Upper lobe of left lung (tissue), 6 donors: ENCODE results near the gene TARM1. TPM values are rescaled to one million over a fixed set of nuclear protein-coding genes. Genes with fewer than 3 reads are reported as not detected.

Experiments
- ATAC-seq, 2 donors: fragments of 200-7000 bp; cut with Tn5 transposase; one replicate each; pipeline ENCODE4 v1.9.1; 2022; ENCODE audit warnings: mild to moderate bottlenecking in 2 of 2, moderate library complexity in 2 of 2; ENCODE audit not compliant: low FRiP score in 2 of 2
- DNase-seq, 2 donors: peaks; one replicate each; pipeline ENCODE4 v3.0.0-alpha.2; 2019 to 2020
- H3K27ac ChIP-seq, 4 donors: fragments of 200-600 bp; sonication (generic); one replicate each; pipeline ENCODE4 v1.5.1; 2016 to 2019
- H3K27me3 ChIP-seq, 4 donors: fragments of 200-600 bp; sonication (generic); one replicate each; pipeline ENCODE4 v1.5.1; 2017 to 2019
- H3K36me3 ChIP-seq, 4 donors: fragments of 200-600 bp; sonication (generic); one replicate each; pipeline ENCODE4 v1.5.1; 2016 to 2019
- H3K4me1 ChIP-seq, 4 donors: fragments of 200-600 bp; sonication (generic); one replicate each; pipeline ENCODE4 v1.5.1; 2018 to 2019
- H3K4me3 ChIP-seq, 4 donors: fragments of 200-600 bp; sonication (generic); one replicate each; pipeline ENCODE4 v1.5.1; 2017 to 2019; ENCODE audit warnings: mild to moderate bottlenecking in 2 of 4, moderate library complexity in 1 of 4
- H3K9me3 ChIP-seq, 4 donors: fragments of 200-600 bp; sonication (generic); one replicate each; pipeline ENCODE4 v1.5.1; 2018 to 2019
- CTCF ChIP-seq, 6 experiments: fragments of 450-650 bp in 4 of 6; fragments of 200-600 bp in 2 of 6; sonication (generic) in 2 of 6; IDR thresholded peaks; one replicate each; pipeline ENCODE4 v1.5.1; 2016 to 2019; ENCODE audit warnings: antibody characterized with exemption in 6 of 6
- EP300 ChIP-seq, 4 donors: sonication (generic); formaldehyde crosslinking; IDR thresholded peaks; one replicate each; pipeline ENCODE4 v1.5.1; 2017; ENCODE audit warnings: antibody characterized with exemption in 4 of 4, control low read depth in 2 of 4
- POLR2A ChIP-seq, 4 donors: fragments of 450-650 bp; IDR thresholded peaks; one replicate each; pipeline ENCODE4 v1.5.1; 2016 to 2017; ENCODE audit warnings: antibody characterized with exemption in 4 of 4, mild to moderate bottlenecking in 2 of 4
- POLR2AphosphoS5 ChIP-seq, 2 donors: sonication (generic); formaldehyde crosslinking; IDR thresholded peaks; one replicate each; pipeline ENCODE4 v1.5.1; 2017; ENCODE audit warnings: antibody characterized with exemption in 2 of 2
- WGBS, 2 donors: methylation state at CpG; one replicate each; pipeline ENCODE4 v1.1.5; 2017 to 2018; 5-methylcytosine and 5-hydroxymethylcytosine counted together
- total RNA-seq, 6 donors: library from RNA; depleted of rRNA in 4 of 6; stranded (reverse); fragments of >200 nt in 4 of 6; gene quantifications; one replicate each; pipeline versions ENCODE4 v1.1.0 to v1.2.1, GENCODE V29; 2016 to 2021
- donor health status: DM: no; HTN: no; CAD: no; lungs with moderate emphysema.
- donor health status: DM: no; HTN: yes; CAD: no; lungs with severe emphysema.

TARM1 gene
- total RNA-seq, 6 donors from 2014 or later: not detected

- Histone ChIP-seq H3K9me3 (no peaks in the 10 kb centered on the region), H3K4me3 (no peak overlapping the region), H3K27ac (no peak overlapping the region), H3K36me3 (peaks cover 30 to 59% (median 54%) of the 10 kb centered on the region in 4 donors), H3K27me3 (no peaks in the 10 kb centered on the region), H3K4me1 (peaks cover 3 to 10% (median 6%) of the 10 kb centered on the region in 4 donors)
- DNase-seq: no peak
- 87 to 88% methylated on average over 6 to 7 of the region's 7 CpGs for WGBS, 2 donors
- TF ChIP-seq CTCF (IDR thresholded peaks at IDR 0.05): no peak
- ATAC-seq: no peak
These were observed 27.3 kb upstream of the TARM1 start for GRCh38 chr19:54108496-54108895.

GRCh38 chr19:54107876-54108490 is 26.8 kb upstream of the TARM1 start:
- TF ChIP-seq POLR2AphosphoS5 (IDR thresholded peaks at IDR 0.05) (no peak), CTCF (IDR thresholded peaks at IDR 0.05) (no peak), POLR2A (IDR thresholded peaks at IDR 0.05) (no peak), EP300 (IDR thresholded peaks at IDR 0.05) (no peak)
- ATAC-seq (no peak), DNase-seq (no peak)
- H3K9me3 ChIP-seq: no peaks in the 10 kb centered on the region
- no peaks in the 10 kb centered on the region for H3K27me3 ChIP-seq
- H3K27ac ChIP-seq: no peak overlapping the region
- H3K4me1 ChIP-seq: peaks cover 7 to 15% (median 10%) of the 10 kb centered on the region in 4 donors
- H3K36me3 ChIP-seq: peaks cover 30 to 59% (median 54%) of the 10 kb centered on the region in 4 donors
- no peak overlapping the region for H3K4me3 ChIP-seq
- 87 to 88% methylated on average over 16 to 19 of the region's 21 CpGs for WGBS, 2 donors

GRCh38 chr19:54106716-54107115 is 25.6 kb upstream of the TARM1 start:
- peaks cover 12 to 22% (median 13%) of the 10 kb centered on the region in 4 donors for H3K4me1 ChIP-seq
- peaks cover 30 to 59% (median 54%) of the 10 kb centered on the region in 4 donors for H3K36me3 ChIP-seq
- no peak overlapping the region for H3K27ac ChIP-seq
- 88 to 89% methylated on average over 15 of the region's 15 CpGs for WGBS, 2 donors
- ATAC-seq (no peak), DNase-seq (no peak)
- H3K4me3 ChIP-seq: no peak overlapping the region
- H3K9me3 ChIP-seq: no peaks in the 10 kb centered on the region
- no peaks in the 10 kb centered on the region for H3K27me3 ChIP-seq
- TF ChIP-seq EP300 (IDR thresholded peaks at IDR 0.05): no peak
- no peak for TF ChIP-seq CTCF (IDR thresholded peaks at IDR 0.05)
- no peak for TF ChIP-seq POLR2AphosphoS5 (IDR thresholded peaks at IDR 0.05)
- TF ChIP-seq POLR2A (IDR thresholded peaks at IDR 0.05): no peak

GRCh38 chr19:54105796-54106195 is 24.6 kb upstream of the TARM1 start:
- Histone ChIP-seq H3K4me1 (peaks cover 12 to 22% (median 13%) of the 10 kb centered on the region in 4 donors), H3K9me3 (no peaks in the 10 kb centered on the region), H3K27me3 (no peaks in the 10 kb centered on the region), H3K36me3 (peaks cover 27 to 55% (median 51%) of the 10 kb centered on the region in 4 donors), H3K4me3 (no peak overlapping the region), H3K27ac (no peak overlapping the region)
- DNase-seq (no peak), ATAC-seq (no peak)
- TF ChIP-seq EP300 (IDR thresholded peaks at IDR 0.05): no peak
- TF ChIP-seq POLR2A (IDR thresholded peaks at IDR 0.05): no peak
- no peak for TF ChIP-seq POLR2AphosphoS5 (IDR thresholded peaks at IDR 0.05)
- TF ChIP-seq CTCF (IDR thresholded peaks at IDR 0.05): no peak
- WGBS, 2 donors: 92 to 95% methylated on average over 10 of the region's 10 CpGs
